Measurements from ENCODE around the gene RAET1L.
A peak's percentile ranks its signal among the peaks of the same experiment; 100 is the strongest.
"Not testable (repeated sequence)": the region's sequence is repeated elsewhere in the genome, so short reads cannot be mapped to it uniquely, and the experiment has no call there.

RAET1L gene

GRCh38 chr6:150025201-150025917 is at the start of gene RAET1L:
TSS of gene RAET1L (minus strand) at chr6:150025532. CDS start at chr6:150025471, 61 bp downstream.
- no peak for DNase-seq (ENCODE audit: low read depth in 3 of 3, low spot score in 1 of 3)

- no peak for DNase-seq (ENCODE audit: low read depth in 3 of 3, low spot score in 1 of 3)
Observed at GRCh38 chr6:150075034-150075421, 49.7 kb upstream of the RAET1L start.

GRCh38 chr6:150074396-150075033 is 49.2 kb upstream of the RAET1L start:
- DNase-seq (ENCODE audit: low read depth in 3 of 3, low spot score in 1 of 3): not testable (repeated sequence)

- peak in 1 of 3 donors; percentile 21 for DNase-seq (ENCODE audit: low read depth in 3 of 3, low spot score in 1 of 3)
Observed at GRCh38 chr6:150072201-150072600, 46.9 kb upstream of the RAET1L start.

- DNase-seq (ENCODE audit: low read depth in 3 of 3, low spot score in 1 of 3): no peak
Observed at GRCh38 chr6:150070236-150070818, 45.0 kb upstream of the RAET1L start.

- no peak for DNase-seq (ENCODE audit: low read depth in 3 of 3, low spot score in 1 of 3)
Observed at GRCh38 chr6:150069706-150070105, 44.4 kb upstream of the RAET1L start.

GRCh38 chr6:150068720-150069648 is 43.7 kb upstream of the RAET1L start, which contains the start of gene ULBP3:
TSS of gene ULBP3 (minus strand) at chr6:150069121. CDS start at chr6:150069066, 55 bp downstream.
- peak; percentile 17 to 53 (median 31) for DNase-seq (ENCODE audit: low read depth in 3 of 3, low spot score in 1 of 3)

GRCh38 chr6:150068151-150068550 is 42.8 kb upstream of the RAET1L start:
- DNase-seq (ENCODE audit: low read depth in 3 of 3, low spot score in 1 of 3): no peak

- DNase-seq (ENCODE audit: low read depth in 3 of 3, low spot score in 1 of 3): no peak
Observed at GRCh38 chr6:150065083-150065482, 39.8 kb upstream of the RAET1L start.

- DNase-seq (ENCODE audit: low read depth in 3 of 3, low spot score in 1 of 3): no peak
Observed at GRCh38 chr6:150063640-150064039, 38.3 kb upstream of the RAET1L start.

GRCh38 chr6:150059973-150060372 is 34.6 kb upstream of the RAET1L start:
- not testable (repeated sequence) for DNase-seq (ENCODE audit: low read depth in 3 of 3, low spot score in 1 of 3)

- DNase-seq (ENCODE audit: low read depth in 3 of 3, low spot score in 1 of 3): no peak
Observed at GRCh38 chr6:150058986-150059385, 33.7 kb upstream of the RAET1L start.

- DNase-seq (ENCODE audit: low read depth in 3 of 3, low spot score in 1 of 3): no peak
Observed at GRCh38 chr6:150058231-150058792, 33.0 kb upstream of the RAET1L start.

GRCh38 chr6:150057501-150057951 is 32.2 kb upstream of the RAET1L start:
- no peak for DNase-seq (ENCODE audit: low read depth in 3 of 3, low spot score in 1 of 3)

GRCh38 chr6:150056916-150057315 is 31.6 kb upstream of the RAET1L start:
- DNase-seq (ENCODE audit: low read depth in 3 of 3, low spot score in 1 of 3): no peak

GRCh38 chr6:150056156-150056555 is 30.8 kb upstream of the RAET1L start:
- no peak for DNase-seq (ENCODE audit: low read depth in 3 of 3, low spot score in 1 of 3)

GRCh38 chr6:150055131-150055530 is 29.8 kb upstream of the RAET1L start:
- no peak for DNase-seq (ENCODE audit: low read depth in 3 of 3, low spot score in 1 of 3)

- no peak for DNase-seq (ENCODE audit: low read depth in 3 of 3, low spot score in 1 of 3)
Observed at GRCh38 chr6:150053450-150053849, 28.1 kb upstream of the RAET1L start.

- DNase-seq (ENCODE audit: low read depth in 3 of 3, low spot score in 1 of 3): no peak
Observed at GRCh38 chr6:150050846-150051245, 25.5 kb upstream of the RAET1L start.

GRCh38 chr6:150048099-150048498 is 22.8 kb upstream of the RAET1L start:
- DNase-seq (ENCODE audit: low read depth in 3 of 3, low spot score in 1 of 3): no peak

- no peak for DNase-seq (ENCODE audit: low read depth in 3 of 3, low spot score in 1 of 3)
Observed at GRCh38 chr6:150046943-150047342, 21.6 kb upstream of the RAET1L start.
